Measurements from ENCODE around the gene TMEM63A. TPM values are rescaled to one million over a fixed set of nuclear protein-coding genes. Genes with fewer than 3 reads are reported as not detected.

Gene TMEM63A
- total RNA-seq, 2 donors from 2014 or later: 16.0 to 19.0 TPM

DNA sequence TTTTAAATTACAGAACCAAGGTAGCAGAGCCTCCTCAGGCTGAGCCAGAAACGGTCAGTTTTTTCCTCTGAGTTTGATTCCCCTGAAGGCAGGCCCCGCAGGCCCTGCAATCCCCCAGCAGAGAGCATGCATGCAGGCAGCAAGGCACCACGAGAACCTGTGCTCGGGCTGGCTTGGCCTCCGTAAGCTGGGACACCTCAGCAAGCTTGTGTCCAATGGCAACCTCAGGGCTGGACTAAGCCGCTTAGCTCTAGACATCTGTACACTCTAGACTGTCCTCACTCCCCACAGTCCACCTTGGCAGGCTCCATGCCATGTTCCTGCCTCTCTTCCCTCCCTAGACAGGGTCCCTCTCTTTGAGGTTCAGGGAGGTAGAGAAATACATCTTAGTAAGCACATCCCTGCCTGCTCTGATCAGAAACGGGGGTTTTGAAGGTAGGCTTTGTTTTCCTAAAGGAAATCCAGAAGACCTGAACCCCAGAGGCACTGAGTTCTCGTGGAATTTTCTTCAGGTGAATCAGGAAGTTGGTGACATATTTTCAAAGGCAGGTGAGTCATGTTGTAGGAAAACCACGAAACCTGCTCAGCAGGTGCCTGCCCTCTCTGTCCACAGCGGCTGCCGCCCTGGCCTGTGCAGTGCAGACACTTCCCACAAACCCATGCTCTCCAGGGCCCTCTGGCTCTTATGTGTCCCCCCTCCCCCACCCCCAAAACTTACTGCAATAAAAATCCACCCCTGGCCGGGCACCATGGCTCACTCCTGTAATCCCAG is 7.0 kb downstream of the TMEM63A start:
- Histone ChIP-seq H3K27me3 (no peaks in the 10 kb centered on the region), H3K36me3 (peaks cover 49% of the 10 kb centered on the region), H3K4me3 (no peak overlapping the region), H3K9me3 (no peaks in the 10 kb centered on the region), H3K27ac (no peak overlapping the region), H3K4me1 (peaks cover 0 to 36% of the 10 kb centered on the region in 2 donors)
- TF ChIP-seq, protein P1, sequence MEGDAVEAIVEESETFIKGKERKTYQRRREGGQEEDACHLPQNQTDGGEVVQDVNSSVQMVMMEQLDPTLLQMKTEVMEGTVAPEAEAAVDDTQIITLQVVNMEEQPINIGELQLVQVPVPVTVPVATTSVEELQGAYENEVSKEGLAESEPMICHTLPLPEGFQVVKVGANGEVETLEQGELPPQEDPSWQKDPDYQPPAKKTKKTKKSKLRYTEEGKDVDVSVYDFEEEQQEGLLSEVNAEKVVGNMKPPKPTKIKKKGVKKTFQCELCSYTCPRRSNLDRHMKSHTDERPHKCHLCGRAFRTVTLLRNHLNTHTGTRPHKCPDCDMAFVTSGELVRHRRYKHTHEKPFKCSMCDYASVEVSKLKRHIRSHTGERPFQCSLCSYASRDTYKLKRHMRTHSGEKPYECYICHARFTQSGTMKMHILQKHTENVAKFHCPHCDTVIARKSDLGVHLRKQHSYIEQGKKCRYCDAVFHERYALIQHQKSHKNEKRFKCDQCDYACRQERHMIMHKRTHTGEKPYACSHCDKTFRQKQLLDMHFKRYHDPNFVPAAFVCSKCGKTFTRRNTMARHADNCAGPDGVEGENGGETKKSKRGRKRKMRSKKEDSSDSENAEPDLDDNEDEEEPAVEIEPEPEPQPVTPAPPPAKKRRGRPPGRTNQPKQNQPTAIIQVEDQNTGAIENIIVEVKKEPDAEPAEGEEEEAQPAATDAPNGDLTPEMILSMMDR (IDR thresholded peaks at IDR 0.05): no peak
- no peak for DNase-seq (ENCODE audit: low spot score)

DNA sequence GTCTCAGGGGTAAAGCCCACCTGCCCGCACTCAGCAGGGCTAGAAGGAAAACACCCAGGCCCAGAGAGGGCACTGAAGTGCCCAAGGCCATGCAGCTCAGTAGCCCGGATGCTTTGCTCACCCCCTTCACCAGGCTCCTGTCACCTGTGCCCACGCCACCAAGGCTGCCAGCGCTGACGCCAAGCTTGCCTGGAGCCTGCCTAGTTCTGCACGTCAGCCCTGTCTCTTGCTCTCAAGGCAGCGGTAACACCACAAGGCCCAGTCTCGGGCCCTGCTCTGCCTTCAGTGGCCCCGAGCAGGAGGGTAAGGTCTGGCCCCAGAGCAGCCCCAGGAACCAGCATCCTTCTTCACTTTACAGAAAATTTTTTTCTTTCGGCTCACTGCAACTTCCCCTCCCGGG is 7.7 kb downstream of the TMEM63A start:
- Histone ChIP-seq H3K27ac (no peak overlapping the region), H3K4me1 (peaks cover 0 to 28% of the 10 kb centered on the region in 2 donors), H3K27me3 (no peaks in the 10 kb centered on the region), H3K9me3 (no peaks in the 10 kb centered on the region), H3K4me3 (no peak overlapping the region), H3K36me3 (peaks cover 55% of the 10 kb centered on the region)
- DNase-seq (ENCODE audit: low spot score): no peak
- TF ChIP-seq, protein P1 (IDR thresholded peaks at IDR 0.05): no peak

DNA sequence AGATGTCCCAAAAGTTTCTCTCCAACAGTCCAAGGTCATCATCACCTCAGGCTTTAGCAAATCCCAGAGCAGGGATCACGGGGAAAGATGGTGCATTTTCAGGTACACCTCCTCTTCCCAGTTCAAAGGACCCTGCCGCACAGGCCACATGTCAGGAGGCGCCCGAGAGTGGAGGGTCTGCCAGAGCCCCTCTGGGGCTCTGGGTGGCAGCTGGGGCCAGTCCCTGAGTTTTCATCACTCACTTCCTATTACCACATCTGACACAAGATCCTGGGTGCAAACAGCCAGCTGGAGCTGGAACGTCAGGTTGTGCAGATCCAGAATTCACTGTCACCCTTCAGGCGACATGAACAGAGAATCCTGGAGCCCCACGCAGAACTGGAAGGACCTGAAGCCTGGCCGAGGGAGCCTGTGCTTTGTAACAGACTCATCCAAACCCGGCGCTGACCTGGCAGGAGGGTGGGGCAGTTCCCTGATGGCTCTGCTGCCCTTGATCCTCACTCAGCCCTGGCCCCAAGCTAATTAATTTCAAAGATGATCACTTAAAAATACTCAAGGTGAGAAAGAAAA is 8.8 kb downstream of the TMEM63A start:
- Histone ChIP-seq H3K36me3 (peaks cover 60% of the 10 kb centered on the region), H3K9me3 (no peaks in the 10 kb centered on the region), H3K4me1 (peaks cover 0 to 17% of the 10 kb centered on the region in 2 donors), H3K27me3 (no peaks in the 10 kb centered on the region), H3K4me3 (no peak overlapping the region), H3K27ac (no peak overlapping the region)
- TF ChIP-seq, protein P1 (IDR thresholded peaks at IDR 0.05): no peak
- no peak for DNase-seq (ENCODE audit: low spot score)

DNA sequence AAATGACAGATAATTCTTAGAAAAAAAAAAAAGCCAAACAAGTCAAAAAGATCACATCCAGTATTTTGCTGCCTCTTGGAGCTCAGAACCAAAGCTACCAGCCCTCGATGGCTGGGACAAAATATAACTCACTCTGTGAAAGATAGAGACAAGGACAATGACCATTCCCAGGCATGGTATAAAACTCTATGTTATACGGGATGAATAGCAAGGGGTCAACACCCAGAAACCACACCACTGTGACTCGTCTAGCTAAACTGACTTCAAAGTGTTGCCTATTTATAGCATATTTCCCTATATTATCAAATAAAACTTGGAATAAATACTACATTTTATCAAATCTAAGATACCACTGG is 10.1 kb downstream of the TMEM63A start:
- Histone ChIP-seq H3K27ac (no peak overlapping the region), H3K4me1 (peaks cover 0 to 4% of the 10 kb centered on the region in 2 donors), H3K4me3 (no peak overlapping the region), H3K27me3 (no peaks in the 10 kb centered on the region), H3K9me3 (no peaks in the 10 kb centered on the region), H3K36me3 (peaks cover 67% of the 10 kb centered on the region)
- TF ChIP-seq, protein P1 (IDR thresholded peaks at IDR 0.05): no peak
- DNase-seq (ENCODE audit: low spot score): no peak

DNA sequence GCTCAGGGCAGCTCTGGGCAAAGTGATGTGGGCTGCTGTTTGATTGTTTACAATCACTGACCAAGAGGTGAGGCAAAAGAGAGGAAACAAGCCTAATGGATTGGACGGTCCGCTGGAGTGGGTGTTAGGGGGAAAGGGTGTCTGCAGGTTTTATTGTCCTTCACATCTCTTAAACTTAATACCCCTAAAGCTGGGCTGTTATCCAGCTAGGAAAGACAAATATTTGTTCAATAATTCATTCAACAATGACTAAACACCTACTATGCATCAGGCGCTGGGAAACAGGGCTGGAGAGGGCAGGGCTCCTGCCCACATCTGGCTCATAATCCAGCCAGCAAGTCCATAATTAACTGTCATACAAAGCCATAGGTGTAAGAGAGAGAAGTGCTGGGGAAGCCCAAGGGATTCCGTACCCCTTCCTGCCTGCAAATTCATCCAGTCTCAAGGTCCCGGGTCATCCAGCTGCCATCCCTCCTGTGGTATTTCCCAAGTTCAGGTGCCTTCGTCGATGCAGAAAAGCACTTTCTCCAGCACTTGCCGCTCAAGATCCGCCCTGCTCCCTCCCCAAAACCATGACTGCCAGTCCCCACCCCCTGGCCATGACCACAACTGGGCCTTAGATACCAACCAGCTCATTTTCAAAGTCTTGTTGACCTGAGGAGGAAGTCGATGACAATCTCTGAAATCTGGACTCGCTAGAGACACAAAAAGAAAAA is 10.7 kb downstream of the TMEM63A start:
- DNase-seq (ENCODE audit: low spot score): no peak
- H3K27ac ChIP-seq: no peak overlapping the region
- H3K27me3 ChIP-seq: no peaks in the 10 kb centered on the region
- H3K4me3 ChIP-seq: no peak overlapping the region
- TF ChIP-seq, protein P1 (IDR thresholded peaks at IDR 0.05): no peak
- H3K9me3 ChIP-seq: no peaks in the 10 kb centered on the region
- H3K4me1 ChIP-seq: no peaks in the 10 kb centered on the region
- H3K36me3 ChIP-seq: peaks cover 67% of the 10 kb centered on the region
